Measurements from ENCODE around the gene PNRC1. TPM values are rescaled to one million over a fixed set of nuclear protein-coding genes. Genes with fewer than 3 reads are reported as not detected.

The PNRC1 gene
- total and polyA plus RNA-seq, 2 experiments from 2014 or later: 35.0 to 38.6 TPM

GRCh38 chr6:89081129-89081422 lies 525 bp downstream of the PNRC1 start:
- TF ChIP-seq, protein P1, sequence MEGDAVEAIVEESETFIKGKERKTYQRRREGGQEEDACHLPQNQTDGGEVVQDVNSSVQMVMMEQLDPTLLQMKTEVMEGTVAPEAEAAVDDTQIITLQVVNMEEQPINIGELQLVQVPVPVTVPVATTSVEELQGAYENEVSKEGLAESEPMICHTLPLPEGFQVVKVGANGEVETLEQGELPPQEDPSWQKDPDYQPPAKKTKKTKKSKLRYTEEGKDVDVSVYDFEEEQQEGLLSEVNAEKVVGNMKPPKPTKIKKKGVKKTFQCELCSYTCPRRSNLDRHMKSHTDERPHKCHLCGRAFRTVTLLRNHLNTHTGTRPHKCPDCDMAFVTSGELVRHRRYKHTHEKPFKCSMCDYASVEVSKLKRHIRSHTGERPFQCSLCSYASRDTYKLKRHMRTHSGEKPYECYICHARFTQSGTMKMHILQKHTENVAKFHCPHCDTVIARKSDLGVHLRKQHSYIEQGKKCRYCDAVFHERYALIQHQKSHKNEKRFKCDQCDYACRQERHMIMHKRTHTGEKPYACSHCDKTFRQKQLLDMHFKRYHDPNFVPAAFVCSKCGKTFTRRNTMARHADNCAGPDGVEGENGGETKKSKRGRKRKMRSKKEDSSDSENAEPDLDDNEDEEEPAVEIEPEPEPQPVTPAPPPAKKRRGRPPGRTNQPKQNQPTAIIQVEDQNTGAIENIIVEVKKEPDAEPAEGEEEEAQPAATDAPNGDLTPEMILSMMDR (conservative IDR thresholded peaks at IDR 0.05; ENCODE audit: low read depth in 2 of 2): no peak
- TF ChIP-seq REST (IDR thresholded peaks at IDR 0.05; ENCODE audit: unreplicated experiment): no peak
- TF ChIP-seq EZH2phosphoT487 (IDR thresholded peaks at IDR 0.05; ENCODE audit: unreplicated experiment): no peak
- no peak for TF ChIP-seq EZH2 (IDR thresholded peaks at IDR 0.05; ENCODE audit: low read depth, unreplicated experiment)
- no peak for TF ChIP-seq ZNF114 (CRISPR knock-in tag; IDR thresholded peaks at IDR 0.05)
- TF ChIP-seq NANOG (IDR thresholded peaks at IDR 0.05; ENCODE audit: borderline replicate concordance): no peak
- TF ChIP-seq ZNF331 (CRISPR knock-in tag; IDR thresholded peaks at IDR 0.05; ENCODE audit: low read depth): no peak
- no peak for TF ChIP-seq CREB1 (CRISPR knock-in tag; IDR thresholded peaks at IDR 0.05; ENCODE audit: low read depth)
- no peak for TF ChIP-seq ZNF462 (CRISPR knock-in tag; IDR thresholded peaks at IDR 0.05)
- TF ChIP-seq POLR2AphosphoS5 (IDR thresholded peaks at IDR 0.05; ENCODE audit: low read depth): no peak
- TF ChIP-seq JUNB (IDR thresholded peaks at IDR 0.05; ENCODE audit: unreplicated experiment): no peak
- no peak for TF ChIP-seq STAT1 (IDR thresholded peaks at IDR 0.05; ENCODE audit: unreplicated experiment)
- TF ChIP-seq, protein P2, sequence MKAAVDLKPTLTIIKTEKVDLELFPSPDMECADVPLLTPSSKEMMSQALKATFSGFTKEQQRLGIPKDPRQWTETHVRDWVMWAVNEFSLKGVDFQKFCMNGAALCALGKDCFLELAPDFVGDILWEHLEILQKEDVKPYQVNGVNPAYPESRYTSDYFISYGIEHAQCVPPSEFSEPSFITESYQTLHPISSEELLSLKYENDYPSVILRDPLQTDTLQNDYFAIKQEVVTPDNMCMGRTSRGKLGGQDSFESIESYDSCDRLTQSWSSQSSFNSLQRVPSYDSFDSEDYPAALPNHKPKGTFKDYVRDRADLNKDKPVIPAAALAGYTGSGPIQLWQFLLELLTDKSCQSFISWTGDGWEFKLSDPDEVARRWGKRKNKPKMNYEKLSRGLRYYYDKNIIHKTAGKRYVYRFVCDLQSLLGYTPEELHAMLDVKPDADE (IDR thresholded peaks at IDR 0.05): no peak
- peak overlapping the region; percentile 93 for H3K4me3 Mint-ChIP-seq
- peak; percentile 2 for ATAC-seq
- H3K9me3 Mint-ChIP-seq: no peaks in the 10 kb centered on the region; the same call in 2 of the 3 replicates
- H3K4me3 ChIP-seq: peak overlapping the region; percentile 67
- H3K36me3 Mint-ChIP-seq (ENCODE audit: low read depth): peaks cover 11% of the 10 kb centered on the region
- H3K9me2 ChIP-seq (ENCODE audit: insufficient read depth): no peaks in the 10 kb centered on the region
- no peaks in the 10 kb centered on the region for H3F3A ChIP-seq (replicated peaks; ENCODE audit: low read depth)
- H2AFZ ChIP-seq: no peak overlapping the region
- H3K27ac Mint-ChIP-seq: peak overlapping the region; percentile 98
- peak overlapping the region; percentile 96 for H3K27ac ChIP-seq (ENCODE audit: low read depth)
- DNase-seq (ENCODE audit: low spot score): no peak
- H3K4me2 ChIP-seq: peak overlapping the region; percentile 87
- peaks cover 21% of the 10 kb centered on the region for H3K27me3 ChIP-seq (ENCODE audit: insufficient read depth)
- peaks cover 20% of the 10 kb centered on the region for H3K27me3 Mint-ChIP-seq (ENCODE audit: insufficient read depth, low read depth, poor library complexity)
- H3K4me1 Mint-ChIP-seq: peaks cover 36% of the 10 kb centered on the region
- peaks cover 26% of the 10 kb centered on the region for H3K79me2 ChIP-seq (replicated peaks; ENCODE audit: insufficient read depth)
- H3K4me1 ChIP-seq (ENCODE audit: insufficient read depth): peaks cover 40% of the 10 kb centered on the region
- peaks cover 22% of the 10 kb centered on the region for H4K20me1 ChIP-seq (replicated peaks; ENCODE audit: insufficient read depth)
- H3K36me3 ChIP-seq (ENCODE audit: insufficient read depth): peaks cover 5% of the 10 kb centered on the region

All from GM23338 (cell line).